ENCODE data around the gene LAG3.
A peak's percentile ranks its signal among the peaks of the same experiment; 100 is the strongest.

Gene LAG3

DNA sequence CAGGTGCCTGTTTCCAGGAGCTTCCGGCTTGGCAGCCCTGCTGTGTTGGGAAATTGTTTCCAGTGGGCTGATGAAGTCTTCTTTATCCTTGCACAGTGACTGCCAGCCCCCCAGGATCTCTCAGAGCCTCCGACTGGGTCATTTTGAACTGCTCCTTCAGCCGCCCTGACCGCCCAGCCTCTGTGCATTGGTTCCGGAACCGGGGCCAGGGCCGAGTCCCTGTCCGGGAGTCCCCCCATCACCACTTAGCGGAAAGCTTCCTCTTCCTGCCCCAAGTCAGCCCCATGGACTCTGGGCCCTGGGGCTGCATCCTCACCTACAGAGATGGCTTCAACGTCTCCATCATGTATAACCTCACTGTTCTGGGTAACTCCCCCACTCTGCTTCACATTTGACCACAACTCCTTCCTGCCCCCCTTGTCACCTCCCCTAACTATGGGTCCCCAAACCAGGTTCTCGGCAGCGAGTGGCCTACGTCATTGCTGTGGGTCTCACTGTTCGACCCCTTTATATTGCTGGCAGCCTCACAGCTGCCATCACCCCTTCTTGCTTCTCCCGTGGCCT lies 2.3 kb downstream of the LAG3 start:
- TF ChIP-seq EZH2phosphoT487 (IDR thresholded peaks at IDR 0.05; ENCODE audit: borderline replicate concordance) = no peak
- TF ChIP-seq, protein P1, sequence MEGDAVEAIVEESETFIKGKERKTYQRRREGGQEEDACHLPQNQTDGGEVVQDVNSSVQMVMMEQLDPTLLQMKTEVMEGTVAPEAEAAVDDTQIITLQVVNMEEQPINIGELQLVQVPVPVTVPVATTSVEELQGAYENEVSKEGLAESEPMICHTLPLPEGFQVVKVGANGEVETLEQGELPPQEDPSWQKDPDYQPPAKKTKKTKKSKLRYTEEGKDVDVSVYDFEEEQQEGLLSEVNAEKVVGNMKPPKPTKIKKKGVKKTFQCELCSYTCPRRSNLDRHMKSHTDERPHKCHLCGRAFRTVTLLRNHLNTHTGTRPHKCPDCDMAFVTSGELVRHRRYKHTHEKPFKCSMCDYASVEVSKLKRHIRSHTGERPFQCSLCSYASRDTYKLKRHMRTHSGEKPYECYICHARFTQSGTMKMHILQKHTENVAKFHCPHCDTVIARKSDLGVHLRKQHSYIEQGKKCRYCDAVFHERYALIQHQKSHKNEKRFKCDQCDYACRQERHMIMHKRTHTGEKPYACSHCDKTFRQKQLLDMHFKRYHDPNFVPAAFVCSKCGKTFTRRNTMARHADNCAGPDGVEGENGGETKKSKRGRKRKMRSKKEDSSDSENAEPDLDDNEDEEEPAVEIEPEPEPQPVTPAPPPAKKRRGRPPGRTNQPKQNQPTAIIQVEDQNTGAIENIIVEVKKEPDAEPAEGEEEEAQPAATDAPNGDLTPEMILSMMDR (conservative IDR thresholded peaks at IDR 0.05; ENCODE audit: low read length) = no peak
- Histone ChIP-seq H3K79me2 (ENCODE audit: insufficient read depth, low read length) (peaks cover 3% of the 10 kb centered on the region; the same call in 1 of the 2 replicates), H2AFZ (ENCODE audit: low read length) (no peak overlapping the region), H3F3A (ENCODE audit: low read depth) (no peaks in the 10 kb centered on the region), H3K4me1 (ENCODE audit: insufficient read depth, low read length, poor library complexity, severe bottlenecking) (peaks cover 6% of the 10 kb centered on the region), H3K36me3 (ENCODE audit: insufficient read depth, low read length) (peaks cover 3% of the 10 kb centered on the region; the same call in 1 of the 2 replicates), H4K20me1 (ENCODE audit: insufficient read depth, low read length, poor library complexity, severe bottlenecking) (peaks cover 2% of the 10 kb centered on the region), H3K4me3 (ENCODE audit: low read length, poor library complexity, severe bottlenecking) (no peak overlapping the region), H3K27me3 (ENCODE audit: insufficient read depth, low read length, poor library complexity, severe bottlenecking) (no peaks in the 10 kb centered on the region), H3K9me2 (replicated peaks; ENCODE audit: low read depth, low read length) (no peaks in the 10 kb centered on the region), H3K9me3 (ENCODE audit: insufficient read depth, low read depth, low read length) (no peaks in the 10 kb centered on the region), H3K9ac (ENCODE audit: low read depth, low read length, poor library complexity, severe bottlenecking) (peak overlapping the region; percentile 23), H3K4me2 (ENCODE audit: low read depth, low read length, poor library complexity, severe bottlenecking) (no peak overlapping the region)

DNA sequence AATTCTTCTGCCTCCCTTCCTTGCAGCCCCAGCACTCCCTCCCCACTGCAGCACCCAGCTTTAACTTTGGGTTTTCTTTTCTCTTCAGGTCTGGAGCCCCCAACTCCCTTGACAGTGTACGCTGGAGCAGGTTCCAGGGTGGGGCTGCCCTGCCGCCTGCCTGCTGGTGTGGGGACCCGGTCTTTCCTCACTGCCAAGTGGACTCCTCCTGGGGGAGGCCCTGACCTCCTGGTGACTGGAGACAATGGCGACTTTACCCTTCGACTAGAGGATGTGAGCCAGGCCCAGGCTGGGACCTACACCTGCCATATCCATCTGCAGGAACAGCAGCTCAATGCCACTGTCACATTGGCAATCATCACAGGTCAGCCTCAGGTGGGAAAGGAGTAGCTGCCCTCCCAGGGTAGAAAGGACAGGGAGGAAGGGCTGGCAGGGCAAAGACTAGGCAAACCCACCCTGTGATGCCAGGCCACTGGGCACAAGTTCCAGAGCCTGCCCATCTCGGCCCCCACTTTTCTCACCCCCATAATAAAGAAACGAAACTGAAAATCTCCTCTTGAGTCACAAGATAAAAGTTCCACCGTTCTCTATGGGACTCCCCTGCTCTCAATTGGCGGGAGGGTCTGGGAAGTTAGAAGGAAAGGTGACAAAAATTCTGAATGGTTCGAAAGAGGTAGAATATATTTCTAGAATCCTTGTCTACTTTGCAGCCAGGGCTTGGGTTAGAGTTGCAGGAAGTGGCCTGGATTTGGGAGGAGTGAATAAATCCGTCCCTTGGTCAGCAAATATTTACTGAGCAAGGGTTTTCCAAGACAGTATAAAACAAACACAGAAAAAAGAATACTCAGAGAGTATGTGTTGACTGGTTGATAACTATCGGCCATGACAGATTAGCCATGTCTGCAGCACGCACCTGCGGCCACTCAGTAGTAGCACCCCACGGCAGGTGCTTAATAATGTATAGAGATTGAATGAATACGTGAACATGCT lies 3.2 kb downstream of the LAG3 start:
- no peaks in the 10 kb centered on the region for H3K9me3 ChIP-seq (ENCODE audit: insufficient read depth, low read depth, low read length)
- H3F3A ChIP-seq (ENCODE audit: low read depth) = no peaks in the 10 kb centered on the region
- no peak overlapping the region for H2AFZ ChIP-seq (ENCODE audit: low read length)
- no peak overlapping the region for H3K4me2 ChIP-seq (ENCODE audit: low read depth, low read length, poor library complexity, severe bottlenecking)
- H3K4me1 ChIP-seq (ENCODE audit: insufficient read depth, low read length, poor library complexity, severe bottlenecking) = peaks cover 4% of the 10 kb centered on the region
- peaks cover 1% of the 10 kb centered on the region; the same call in 1 of the 2 replicates for H3K36me3 ChIP-seq (ENCODE audit: insufficient read depth, low read length)
- no peak overlapping the region for H3K4me3 ChIP-seq (ENCODE audit: low read length, poor library complexity, severe bottlenecking)
- no peaks in the 10 kb centered on the region for H3K79me2 ChIP-seq (ENCODE audit: insufficient read depth, low read length)
- no peaks in the 10 kb centered on the region for H3K9me2 ChIP-seq (replicated peaks; ENCODE audit: low read depth, low read length)
- H3K27me3 ChIP-seq (ENCODE audit: insufficient read depth, low read length, poor library complexity, severe bottlenecking) = no peaks in the 10 kb centered on the region
- TF ChIP-seq, protein P1 (conservative IDR thresholded peaks at IDR 0.05; ENCODE audit: low read length) = no peak
- TF ChIP-seq EZH2phosphoT487 (IDR thresholded peaks at IDR 0.05; ENCODE audit: borderline replicate concordance) = no peak
- H3K9ac ChIP-seq (ENCODE audit: low read depth, low read length, poor library complexity, severe bottlenecking) = peak overlapping the region; percentile 23
- H4K20me1 ChIP-seq (ENCODE audit: insufficient read depth, low read length, poor library complexity, severe bottlenecking) = no peaks in the 10 kb centered on the region

DNA sequence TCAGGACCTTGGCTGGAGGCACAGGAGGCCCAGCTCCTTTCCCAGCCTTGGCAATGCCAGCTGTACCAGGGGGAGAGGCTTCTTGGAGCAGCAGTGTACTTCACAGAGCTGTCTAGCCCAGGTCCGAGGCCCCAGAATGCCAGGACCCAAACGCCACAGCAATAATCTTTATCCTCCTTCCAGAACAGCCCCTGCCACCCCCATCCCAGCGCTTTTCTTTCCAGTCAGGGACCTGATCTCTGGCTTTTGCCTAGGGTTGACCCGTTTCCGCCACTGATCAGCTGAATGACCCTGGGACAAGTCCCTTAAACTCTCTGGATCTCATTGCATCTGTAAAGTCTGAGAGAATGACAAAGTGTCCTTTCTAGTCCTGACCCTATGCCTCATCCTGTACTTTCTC lies 5.1 kb downstream of the LAG3 start:
- Histone ChIP-seq H3K9me3 (ENCODE audit: insufficient read depth, low read depth, low read length) (no peaks in the 10 kb centered on the region), H3K27me3 (ENCODE audit: insufficient read depth, low read length, poor library complexity, severe bottlenecking) (no peaks in the 10 kb centered on the region), H4K20me1 (ENCODE audit: insufficient read depth, low read length, poor library complexity, severe bottlenecking) (no peaks in the 10 kb centered on the region), H2AFZ (ENCODE audit: low read length) (no peak overlapping the region), H3F3A (ENCODE audit: low read depth) (no peaks in the 10 kb centered on the region), H3K36me3 (ENCODE audit: insufficient read depth, low read length) (no peaks in the 10 kb centered on the region), H3K79me2 (ENCODE audit: insufficient read depth, low read length) (no peaks in the 10 kb centered on the region), H3K4me3 (ENCODE audit: low read length, poor library complexity, severe bottlenecking) (no peak overlapping the region), H3K9ac (ENCODE audit: low read depth, low read length, poor library complexity, severe bottlenecking) (no peak overlapping the region), H3K4me1 (ENCODE audit: insufficient read depth, low read length, poor library complexity, severe bottlenecking) (peaks cover 4% of the 10 kb centered on the region), H3K9me2 (replicated peaks; ENCODE audit: low read depth, low read length) (no peaks in the 10 kb centered on the region), H3K4me2 (ENCODE audit: low read depth, low read length, poor library complexity, severe bottlenecking) (no peak overlapping the region)
- TF ChIP-seq, protein P1 (conservative IDR thresholded peaks at IDR 0.05; ENCODE audit: low read length) = no peak
- TF ChIP-seq EZH2phosphoT487 (IDR thresholded peaks at IDR 0.05; ENCODE audit: borderline replicate concordance) = no peak

All from Loucy (cell line).